Measurements from ENCODE around the gene ARSG. TPM values are rescaled to one million over a fixed set of nuclear protein-coding genes. Genes with fewer than 3 reads are reported as not detected.
A peak's percentile ranks its signal among the peaks of the same experiment; 100 is the strongest.
"Not testable (repeated sequence)": the region's sequence is repeated elsewhere in the genome, so short reads cannot be mapped to it uniquely, and the experiment has no call there.

Gene ARSG
- total RNA-seq, 1 donor from 2014 or later = 3.2 TPM

GRCh38 chr17:68328676-68329075 lies 37.4 kb downstream of the ARSG start:
- DNase-seq (ENCODE audit: low read depth) = peak; percentile 28

- DNase-seq (ENCODE audit: low read depth) = no peak
These were observed 38.0 kb downstream of the ARSG start for GRCh38 chr17:68329331-68329730.

- DNase-seq (ENCODE audit: low read depth) = not testable (repeated sequence)
These were observed 40.6 kb downstream of the ARSG start for GRCh38 chr17:68331932-68332331.

GRCh38 chr17:68334393-68334792 lies 43.1 kb downstream of the ARSG start:
- DNase-seq (ENCODE audit: low read depth) = no peak

- DNase-seq (ENCODE audit: low read depth) = no peak
These were observed 50.2 kb downstream of the ARSG start for GRCh38 chr17:68341482-68341881.

GRCh38 chr17:68343976-68344375 lies 52.7 kb downstream of the ARSG start:
- no peak for DNase-seq (ENCODE audit: low read depth)

GRCh38 chr17:68344701-68345136 lies 53.4 kb downstream of the ARSG start:
- DNase-seq (ENCODE audit: low read depth) = peak; percentile 16

GRCh38 chr17:68346448-68346847 lies 55.2 kb downstream of the ARSG start:
- no peak for DNase-seq (ENCODE audit: low read depth)

- DNase-seq (ENCODE audit: low read depth) = no peak
These were observed 56.1 kb downstream of the ARSG start for GRCh38 chr17:68347380-68347779.

- DNase-seq (ENCODE audit: low read depth) = no peak
These were observed 57.9 kb downstream of the ARSG start for GRCh38 chr17:68349157-68349556.

GRCh38 chr17:68351395-68351794 lies 60.1 kb downstream of the ARSG start:
- no peak for DNase-seq (ENCODE audit: low read depth)

GRCh38 chr17:68352041-68352440 lies 60.7 kb downstream of the ARSG start:
- DNase-seq (ENCODE audit: low read depth) = no peak

- not testable (repeated sequence) for DNase-seq (ENCODE audit: low read depth)
These were observed 61.4 kb downstream of the ARSG start for GRCh38 chr17:68352671-68353070.

- no peak for DNase-seq (ENCODE audit: low read depth)
These were observed 61.8 kb downstream of the ARSG start for GRCh38 chr17:68353111-68353521.

GRCh38 chr17:68354311-68354710 lies 63.0 kb downstream of the ARSG start:
- DNase-seq (ENCODE audit: low read depth) = peak; percentile 63

GRCh38 chr17:68355108-68355507 lies 63.8 kb downstream of the ARSG start:
- peak; percentile 38 for DNase-seq (ENCODE audit: low read depth)

GRCh38 chr17:68356520-68356919 lies 65.2 kb downstream of the ARSG start:
- DNase-seq (ENCODE audit: low read depth) = no peak

- no peak for DNase-seq (ENCODE audit: low read depth)
These were observed 65.7 kb downstream of the ARSG start for GRCh38 chr17:68356949-68357455.

GRCh38 chr17:68357886-68358285 lies 66.6 kb downstream of the ARSG start:
- no peak for DNase-seq (ENCODE audit: low read depth)

GRCh38 chr17:68359791-68360535 lies 68.7 kb downstream of the ARSG start:
- DNase-seq (ENCODE audit: low read depth) = no peak

- DNase-seq (ENCODE audit: low read depth) = no peak
These were observed 74.2 kb downstream of the ARSG start for GRCh38 chr17:68365469-68365868.

- DNase-seq (ENCODE audit: low read depth) = no peak
These were observed 77.1 kb downstream of the ARSG start for GRCh38 chr17:68368387-68368786.

- no peak for DNase-seq (ENCODE audit: low read depth)
These were observed 84.3 kb downstream of the ARSG start for GRCh38 chr17:68375566-68375965.

- not testable (repeated sequence) for DNase-seq (ENCODE audit: low read depth)
These were observed 84.9 kb downstream of the ARSG start for GRCh38 chr17:68376178-68376577.

Measured in renal cortical epithelial cell (primary cell).